Measurements from ENCODE around the gene TOPAZ1. TPM values are rescaled to one million over a fixed set of nuclear protein-coding genes. Genes with fewer than 3 reads are reported as not detected.
A peak's percentile ranks its signal among the peaks of the same experiment; 100 is the strongest.

TOPAZ1 gene
- total RNA-seq, 1 experiment from 2014 or later = not detected

DNA sequence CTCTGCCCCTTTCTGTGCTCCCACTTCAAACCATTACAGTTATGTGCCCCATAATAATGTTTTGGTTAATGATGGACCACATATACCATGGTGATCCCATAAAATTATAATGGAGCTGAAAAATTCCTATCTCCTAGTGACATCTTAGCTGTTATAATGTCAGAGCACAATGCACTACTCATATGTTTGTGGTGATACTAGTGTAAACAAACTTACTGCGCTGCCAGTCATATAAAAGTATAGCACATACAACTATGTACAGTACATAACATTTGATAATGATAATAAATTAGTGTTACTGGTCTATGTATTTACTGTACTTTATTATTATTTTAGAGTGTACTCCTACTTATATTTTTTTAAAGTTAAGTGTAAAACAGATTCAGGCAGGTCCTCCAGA lies 51.3 kb downstream of the TOPAZ1 start:
- H3K9me3 ChIP-seq = no peaks in the 10 kb centered on the region
- DNase-seq = no peak
- no peak overlapping the region for H3K4me3 ChIP-seq
- no peaks in the 10 kb centered on the region for H3K36me3 ChIP-seq
- peaks cover 6% of the 10 kb centered on the region; the same call in 1 of the 2 replicates for H3K27me3 ChIP-seq

DNA sequence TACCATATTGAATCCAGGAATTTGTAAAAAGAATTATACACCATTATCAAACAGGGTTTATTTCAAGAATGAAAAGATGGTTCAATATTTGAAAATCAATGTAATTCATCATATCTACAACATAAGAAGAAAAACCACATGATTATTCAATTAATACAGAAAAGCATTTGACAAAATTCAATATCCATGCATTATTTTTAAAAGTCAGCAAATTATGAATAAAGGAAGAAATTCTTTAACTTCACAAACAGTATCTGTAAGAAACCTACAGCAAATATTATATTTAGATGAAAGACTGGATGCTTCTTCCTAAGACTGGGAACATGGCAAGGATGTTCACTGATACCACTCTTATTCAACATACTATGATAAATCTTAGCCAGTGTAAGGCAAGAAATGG lies 55.6 kb downstream of the TOPAZ1 start:
- Histone ChIP-seq H3K27me3 (peaks cover 6% of the 10 kb centered on the region; the same call in 1 of the 2 replicates), H3K9me3 (no peaks in the 10 kb centered on the region), H3K4me3 (no peak overlapping the region), H3K36me3 (no peaks in the 10 kb centered on the region)
- no peak for DNase-seq

DNA sequence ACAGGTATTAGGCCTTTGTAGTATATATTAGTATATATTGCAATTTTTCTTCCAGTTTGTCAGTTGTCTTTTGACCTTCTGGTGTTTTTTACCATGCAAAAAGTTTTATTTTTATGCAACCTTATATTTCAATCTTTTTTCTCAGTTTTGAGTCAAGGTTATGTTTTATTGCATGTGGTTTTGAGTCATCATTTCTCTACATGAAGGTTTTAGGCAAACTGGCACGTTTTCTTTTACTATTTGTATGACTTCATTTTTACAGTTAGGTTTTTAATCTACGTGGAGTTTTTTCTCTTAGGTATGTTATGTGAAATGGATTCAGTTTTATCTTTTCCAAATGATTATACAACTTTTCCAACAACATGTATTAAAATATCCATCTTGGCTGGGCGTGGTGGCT lies 60.1 kb downstream of the TOPAZ1 start:
- H3K9me3 ChIP-seq = no peaks in the 10 kb centered on the region
- no peaks in the 10 kb centered on the region for H3K36me3 ChIP-seq
- no peaks in the 10 kb centered on the region for H3K27me3 ChIP-seq
- no peak overlapping the region for H3K4me3 ChIP-seq
- DNase-seq = no peak

DNA sequence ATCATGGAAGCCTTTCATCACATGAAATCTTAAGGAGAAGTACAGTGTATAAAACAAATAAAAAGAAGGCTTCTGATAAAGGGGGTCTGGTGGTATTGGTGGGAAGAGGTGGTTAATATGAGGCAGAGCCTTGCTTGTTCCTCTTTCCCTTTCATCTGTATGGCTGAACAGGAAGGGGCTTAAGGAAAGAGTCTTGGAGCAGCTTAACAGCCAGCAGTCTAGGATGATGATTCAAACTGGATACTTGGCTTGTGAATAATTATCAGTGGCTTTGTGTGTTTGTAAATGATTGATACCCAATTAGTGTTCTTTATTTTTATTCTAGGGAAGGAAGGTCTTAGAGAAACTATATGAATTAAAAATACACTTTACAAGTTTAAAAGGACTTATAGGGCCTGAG lies 67.8 kb downstream of the TOPAZ1 start:
- Histone ChIP-seq H3K36me3 (no peaks in the 10 kb centered on the region), H3K9me3 (no peaks in the 10 kb centered on the region), H3K27me3 (no peaks in the 10 kb centered on the region), H3K4me3 (no peak overlapping the region)
- no peak for DNase-seq

DNA sequence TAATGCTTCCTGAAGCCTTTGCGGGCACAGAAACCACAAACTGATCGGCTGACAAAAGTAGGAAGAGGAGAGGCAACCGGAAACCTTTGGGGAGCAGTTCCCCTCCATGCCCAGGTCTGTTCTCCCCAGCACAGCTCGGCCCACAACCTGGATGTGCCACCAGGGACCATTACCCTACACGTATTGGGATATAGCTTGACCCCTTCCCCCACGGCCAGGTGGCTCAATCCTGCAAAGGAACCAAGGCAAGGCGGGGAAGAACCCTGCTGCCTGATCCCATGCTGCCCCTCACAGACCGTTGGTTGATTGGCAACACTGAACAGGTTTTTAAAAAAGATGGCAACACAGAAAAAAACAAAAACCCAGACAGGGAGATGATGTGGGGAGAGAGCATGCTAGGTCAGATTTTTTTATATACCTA lies 77.2 kb downstream of the TOPAZ1 start:
- Histone ChIP-seq H3K27me3 (no peaks in the 10 kb centered on the region), H3K36me3 (no peaks in the 10 kb centered on the region), H3K9me3 (no peaks in the 10 kb centered on the region), H3K4me3 (no peak overlapping the region)
- DNase-seq = no peak

DNA sequence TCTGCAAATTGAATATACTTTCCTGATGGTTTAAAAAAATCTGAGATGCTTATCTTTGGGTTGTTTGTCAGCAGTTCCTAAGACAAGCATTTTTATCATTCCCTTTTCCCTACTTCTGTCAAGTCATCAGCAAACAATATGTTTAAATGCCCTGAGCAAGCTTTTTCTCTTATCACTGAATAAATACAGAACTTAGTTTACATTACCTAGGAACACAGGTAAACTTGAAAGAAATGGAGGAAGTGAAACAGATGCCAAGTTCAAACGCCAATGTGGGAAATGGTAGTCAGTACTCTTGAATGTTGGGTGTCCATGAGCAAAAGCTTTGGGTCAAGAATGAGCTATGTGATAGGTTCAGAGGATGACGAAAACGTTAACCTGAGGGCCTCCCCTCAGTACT lies 79.6 kb downstream of the TOPAZ1 start:
- Histone ChIP-seq H3K4me3 (no peak overlapping the region), H3K27me3 (no peaks in the 10 kb centered on the region), H3K9me3 (no peaks in the 10 kb centered on the region), H3K36me3 (no peaks in the 10 kb centered on the region)
- no peak for DNase-seq

DNA sequence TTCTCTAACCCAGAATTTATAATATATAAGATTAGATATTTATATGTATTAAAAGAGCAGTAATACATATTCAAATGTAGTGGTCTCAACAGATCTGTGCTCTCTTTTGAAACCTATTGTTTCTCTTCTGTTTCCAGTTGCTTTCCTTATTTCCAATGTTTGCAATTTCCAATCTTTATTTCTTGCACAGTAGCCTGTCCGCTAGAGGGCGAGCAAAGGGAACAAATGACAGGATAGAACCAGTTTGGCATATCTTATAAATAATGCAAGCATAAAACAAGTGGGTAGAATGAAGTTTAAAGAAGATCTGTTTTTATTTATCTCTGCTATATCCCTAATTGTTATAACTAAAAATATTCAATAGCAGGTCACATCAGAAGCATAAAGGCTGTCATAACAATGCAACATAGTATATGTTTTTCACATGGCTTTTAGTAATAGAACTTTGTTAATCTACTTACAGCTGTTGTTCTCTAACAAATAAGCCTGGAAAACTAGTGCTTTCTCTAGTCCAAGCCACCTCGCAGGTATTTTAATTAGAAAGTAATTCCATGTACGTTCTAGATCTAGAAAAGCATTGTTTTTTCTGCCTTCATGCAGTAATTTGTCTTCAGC lies 81.8 kb downstream of the TOPAZ1 start:
- peak; percentile 18 for DNase-seq
- H3K9me3 ChIP-seq = no peaks in the 10 kb centered on the region

DNA sequence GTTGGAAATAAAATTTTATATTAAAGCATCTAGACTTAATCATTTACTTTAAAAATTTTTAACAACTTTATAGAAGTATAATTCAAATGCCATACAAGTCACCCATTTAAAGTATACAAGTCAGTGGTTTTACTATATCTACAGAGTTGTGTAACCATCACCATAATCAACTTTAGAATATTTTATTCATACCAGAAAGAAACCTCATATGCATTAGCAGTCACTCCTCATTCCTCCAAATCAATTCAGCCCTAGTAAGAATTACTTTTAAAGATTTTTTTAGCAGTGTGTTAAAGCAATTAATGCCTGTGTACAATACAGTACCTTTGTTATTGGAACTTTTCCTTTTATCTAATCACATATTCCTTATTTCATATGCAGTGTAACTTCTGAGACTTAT lies 82.9 kb downstream of the TOPAZ1 start:
- no peaks in the 10 kb centered on the region for H3K27me3 ChIP-seq
- DNase-seq = no peak
- no peaks in the 10 kb centered on the region for H3K9me3 ChIP-seq
- H3K36me3 ChIP-seq = no peaks in the 10 kb centered on the region
- no peak overlapping the region for H3K4me3 ChIP-seq

More for the DNA sequence above, 81.8 kb downstream of the TOPAZ1 start:
- Histone ChIP-seq H3K36me3 (no peaks in the 10 kb centered on the region), H3K27me3 (no peaks in the 10 kb centered on the region), H3K4me3 (no peak overlapping the region)

DNA sequence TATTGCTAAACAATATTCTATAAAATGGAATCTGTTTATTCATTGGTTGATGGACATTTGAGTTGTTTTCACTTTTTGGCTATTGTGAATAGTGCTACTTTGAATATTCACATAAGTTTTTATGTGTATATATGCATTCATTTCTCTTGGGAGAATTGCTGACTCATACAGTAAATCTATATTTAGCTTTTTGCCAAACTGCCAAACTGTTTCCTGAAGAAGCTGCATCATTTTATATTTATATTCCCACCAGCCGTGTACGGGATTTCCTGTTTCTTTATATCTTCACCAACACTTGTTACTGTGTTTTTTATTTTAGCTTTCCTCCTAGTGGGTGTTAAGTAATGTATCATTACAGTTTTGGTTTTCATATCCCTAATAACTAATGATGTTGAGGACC lies 84.3 kb downstream of the TOPAZ1 start:
- Histone ChIP-seq H3K36me3 (no peaks in the 10 kb centered on the region), H3K9me3 (no peaks in the 10 kb centered on the region), H3K27me3 (no peaks in the 10 kb centered on the region), H3K4me3 (no peak overlapping the region)
- no peak for DNase-seq

DNA sequence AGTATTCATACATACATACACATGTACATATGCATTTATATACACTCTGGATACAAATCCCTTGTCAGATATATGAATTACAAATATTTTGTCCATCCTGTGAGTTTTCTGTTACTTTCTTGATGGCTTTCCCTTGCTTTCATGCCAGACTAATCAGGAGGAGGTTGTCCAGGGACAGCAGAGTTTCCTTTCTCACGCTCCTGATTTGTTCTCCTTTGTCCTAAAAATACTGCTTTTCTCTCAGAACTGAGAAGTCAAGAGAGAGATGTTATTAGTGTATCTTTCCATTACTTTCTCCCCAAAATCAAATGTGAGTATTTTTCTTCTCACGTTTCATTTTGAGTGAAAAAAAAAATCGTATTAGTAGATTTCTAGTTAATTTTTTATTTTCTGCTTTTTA lies 84.8 kb downstream of the TOPAZ1 start:
- no peaks in the 10 kb centered on the region for H3K9me3 ChIP-seq
- DNase-seq = no peak
- no peak overlapping the region for H3K4me3 ChIP-seq
- no peaks in the 10 kb centered on the region for H3K27me3 ChIP-seq
- no peaks in the 10 kb centered on the region for H3K36me3 ChIP-seq

DNA sequence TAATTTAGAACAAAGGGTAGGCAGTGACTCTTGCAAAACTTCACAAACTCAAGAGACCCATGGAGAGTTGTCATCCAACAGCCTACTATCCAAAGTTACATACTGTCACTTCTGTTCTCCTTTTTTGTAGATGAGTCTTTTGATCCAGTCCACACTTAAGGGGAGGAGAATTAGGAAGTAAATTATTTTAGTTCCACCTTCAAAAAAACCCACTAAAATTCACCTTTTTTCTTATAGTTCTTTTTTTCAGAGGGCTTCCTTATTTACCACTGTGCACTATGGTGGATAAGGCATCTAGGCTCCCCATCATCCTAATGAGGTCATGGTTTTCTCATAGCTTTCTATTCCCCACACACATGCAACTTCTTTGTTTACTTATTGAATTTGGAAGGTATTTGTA lies 88.3 kb downstream of the TOPAZ1 start:
- Histone ChIP-seq H3K36me3 (no peaks in the 10 kb centered on the region), H3K9me3 (no peaks in the 10 kb centered on the region), H3K27me3 (no peaks in the 10 kb centered on the region), H3K4me3 (no peak overlapping the region)
- no peak for DNase-seq

DNA sequence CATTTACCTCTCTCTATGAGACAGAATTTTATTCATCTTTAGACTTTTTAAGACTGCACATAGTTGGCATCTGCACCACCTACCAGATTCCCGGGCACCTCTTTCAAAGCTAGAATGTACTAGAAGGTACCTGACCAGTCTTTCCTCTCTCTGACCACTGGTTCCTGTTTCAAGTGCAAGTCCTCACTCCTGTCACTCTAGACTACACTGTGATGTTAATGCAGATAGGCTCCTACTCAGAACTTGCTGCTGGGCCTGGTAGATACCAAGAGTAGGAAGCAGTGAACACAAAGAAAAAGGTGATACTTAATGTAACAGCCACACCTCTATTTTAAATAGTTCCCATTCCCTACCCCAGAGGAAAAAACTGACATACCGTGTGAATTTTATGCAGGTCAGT lies 88.8 kb downstream of the TOPAZ1 start:
- Histone ChIP-seq H3K27me3 (no peaks in the 10 kb centered on the region), H3K9me3 (no peaks in the 10 kb centered on the region), H3K4me3 (no peak overlapping the region), H3K36me3 (no peaks in the 10 kb centered on the region)
- DNase-seq = no peak

DNA sequence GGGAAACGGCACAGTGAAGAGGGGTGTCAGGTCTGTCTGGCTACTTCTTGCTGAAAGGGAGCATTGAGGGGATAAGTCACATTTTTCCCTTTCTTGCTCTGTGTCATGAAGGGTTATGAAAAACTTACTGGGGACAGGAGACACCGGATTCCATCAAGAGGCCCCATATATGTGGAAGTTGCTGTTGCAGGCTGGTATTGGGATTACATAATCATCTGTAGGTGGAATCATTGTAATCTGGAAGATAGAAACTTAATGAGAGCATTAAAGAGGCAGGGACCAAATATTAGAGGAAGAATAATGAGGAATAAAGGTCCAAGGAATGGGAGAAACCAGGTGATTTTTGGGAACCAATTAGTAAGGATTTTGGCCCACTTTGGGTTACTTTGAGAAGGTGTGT lies 92.6 kb downstream of the TOPAZ1 start:
- DNase-seq = no peak
- no peak overlapping the region for H3K4me3 ChIP-seq
- no peaks in the 10 kb centered on the region for H3K36me3 ChIP-seq
- H3K27me3 ChIP-seq = no peaks in the 10 kb centered on the region
- H3K9me3 ChIP-seq = no peaks in the 10 kb centered on the region

DNA sequence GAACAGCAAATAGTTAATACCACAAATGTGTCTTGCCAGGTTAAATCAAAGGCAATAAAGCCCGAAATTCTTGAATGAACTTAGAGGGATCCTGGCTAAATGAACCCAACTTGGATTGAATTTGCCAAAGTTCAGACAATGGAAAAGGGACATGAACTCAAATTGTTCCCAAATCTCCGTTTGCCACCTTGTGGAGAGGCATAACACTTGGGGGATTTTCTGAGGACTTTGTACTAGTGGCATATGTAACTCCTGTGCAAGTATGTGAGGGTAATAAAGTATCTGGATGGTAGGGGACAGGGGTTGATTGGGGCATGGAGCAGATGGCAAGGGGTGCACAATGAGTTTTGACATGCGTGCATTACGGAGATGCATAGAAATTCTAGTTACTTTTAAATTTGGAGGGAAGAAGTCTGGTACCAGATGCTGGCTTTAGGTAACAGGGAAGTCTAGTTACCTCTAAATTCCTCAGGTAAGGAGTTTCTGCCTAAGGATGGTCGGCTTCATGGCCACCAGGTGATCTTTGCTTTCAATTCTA lies 95.6 kb downstream of the TOPAZ1 start:
- Histone ChIP-seq H3K4me3 (peak overlapping the region; percentile 85), H3K27me3 (no peaks in the 10 kb centered on the region), H3K36me3 (peaks cover 2% of the 10 kb centered on the region; the same call in 1 of the 2 replicates), H3K9me3 (no peaks in the 10 kb centered on the region)
- no peak for DNase-seq

DNA sequence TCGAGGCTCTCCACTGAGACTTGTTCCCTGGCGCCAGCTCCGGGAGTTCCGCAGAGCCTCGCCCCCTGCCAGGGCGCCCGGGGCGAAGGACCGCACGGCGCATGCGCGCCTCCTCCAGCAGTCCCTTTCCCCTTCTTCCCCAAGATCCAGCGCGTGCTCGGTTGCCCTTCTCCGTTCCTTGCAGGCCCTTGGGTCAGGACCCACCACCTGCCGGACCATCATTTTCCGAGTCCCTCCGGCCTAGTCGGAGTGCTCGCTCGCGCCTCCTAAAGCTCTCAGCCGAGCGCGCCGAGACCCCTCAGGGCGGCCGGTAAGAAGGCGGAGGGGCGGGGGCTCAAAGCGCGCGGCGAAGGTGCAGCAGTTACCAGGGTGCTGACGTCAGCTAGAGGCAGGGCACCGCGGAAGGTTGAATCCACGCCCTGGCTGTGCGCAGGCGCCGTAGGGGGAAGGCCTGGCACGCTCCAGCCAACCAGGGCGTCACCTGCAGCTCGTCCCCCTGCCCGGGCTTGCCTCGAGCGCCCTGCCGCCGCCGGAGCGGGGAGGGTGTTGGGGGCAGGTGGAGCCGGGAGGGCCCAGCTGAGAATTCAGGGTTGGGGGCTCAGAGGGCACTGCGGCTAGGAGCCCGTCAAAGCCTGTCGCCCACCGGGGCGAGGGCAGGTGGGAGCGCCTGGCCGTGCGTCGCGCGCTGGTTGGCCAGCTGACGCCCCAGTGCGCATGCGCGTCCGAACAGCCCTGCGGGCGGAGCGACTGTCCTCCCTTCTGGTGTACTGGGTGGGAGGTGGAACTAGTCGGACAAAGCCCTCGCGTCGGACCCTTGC lies 96.5 kb downstream of the TOPAZ1 start, which contains the start of gene TCAIM:
TCAIM (plus strand) TSS at position 757 of the 818 bp plus-strand sequence. CDS start 16,017 bp downstream, outside the sequence.
- Histone ChIP-seq H3K4me3 (peak within 1 kb of the TSS; percentile 85), H3K36me3 (peaks cover 2% of the 10 kb centered on the region; the same call in 1 of the 2 replicates), H3K9me3 (no peaks in the 10 kb centered on the region), H3K27me3 (no peaks in the 10 kb centered on the region)
- peak; percentile 94 for DNase-seq

DNA sequence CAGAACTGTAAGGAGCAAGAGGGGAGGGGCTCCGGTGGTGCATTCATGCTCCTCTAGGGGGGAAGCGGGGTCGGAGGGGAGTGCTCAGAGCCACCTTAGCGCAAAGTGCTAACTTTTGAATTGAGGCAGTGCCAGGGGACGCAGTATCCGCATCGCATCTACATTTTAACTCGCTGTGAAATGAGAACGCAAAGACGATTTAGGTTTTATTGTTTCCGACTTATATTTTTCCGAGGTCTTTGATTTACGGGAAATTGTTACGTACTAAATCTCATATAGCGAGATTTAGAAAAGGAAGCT lies 97.1 kb downstream of the TOPAZ1 start:
- no peaks in the 10 kb centered on the region for H3K27me3 ChIP-seq
- H3K9me3 ChIP-seq = no peaks in the 10 kb centered on the region
- DNase-seq = no peak
- H3K36me3 ChIP-seq = peaks cover 2% of the 10 kb centered on the region; the same call in 1 of the 2 replicates
- peak overlapping the region; percentile 85 for H3K4me3 ChIP-seq

DNA sequence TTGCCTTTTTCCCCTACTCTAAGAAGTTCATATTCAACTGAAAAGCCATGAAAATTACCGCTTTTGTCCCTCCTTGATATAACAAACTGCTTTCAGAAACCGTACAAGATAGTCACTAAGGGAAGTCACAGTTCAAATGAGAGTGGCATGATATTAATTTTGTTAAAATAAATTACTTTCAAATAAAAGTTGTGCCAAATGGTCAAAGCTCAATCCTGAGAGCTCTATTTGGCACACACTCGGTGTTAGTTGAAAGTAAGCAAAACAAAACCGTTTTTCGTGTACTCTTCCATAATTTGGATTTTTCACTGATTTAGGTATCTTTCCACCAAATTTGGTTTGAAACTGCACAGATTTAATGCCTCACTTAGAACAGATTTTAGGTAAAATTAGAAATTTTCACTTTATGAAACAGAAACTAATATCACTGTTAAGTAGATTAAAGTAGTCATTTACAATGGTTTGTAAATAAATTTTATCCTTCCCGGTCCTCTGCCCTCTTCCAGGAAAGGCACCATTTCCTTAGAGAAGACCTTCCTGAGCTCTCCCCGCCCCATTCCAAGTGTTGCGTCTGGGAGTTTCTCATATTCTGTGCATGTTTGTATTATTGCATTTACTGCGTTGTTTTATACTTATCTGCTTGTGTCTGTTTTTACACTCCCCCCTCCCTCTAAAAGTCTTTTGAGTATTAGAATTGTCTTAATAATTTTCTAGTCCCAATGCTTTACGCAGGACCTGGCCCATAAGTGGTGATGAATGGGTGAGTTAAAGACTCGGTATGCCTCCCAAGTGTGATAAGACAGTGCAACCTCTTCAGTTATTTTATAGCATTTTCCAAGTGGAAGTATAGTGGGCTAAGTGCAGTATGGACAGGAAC lies 97.7 kb downstream of the TOPAZ1 start:
- Histone ChIP-seq H3K4me3 (peak overlapping the region; percentile 85), H3K27me3 (no peaks in the 10 kb centered on the region), H3K36me3 (peaks cover 2% of the 10 kb centered on the region; the same call in 1 of the 2 replicates), H3K9me3 (no peaks in the 10 kb centered on the region)
- no peak for DNase-seq

Data from MG63 (cell line).